HEK293 (cell line): ENCODE measurements around the gene TPRN.

ENCODE experiments used
- CTCF ChIA-PET: fragments of 350-600 bp; formaldehyde crosslinking; extraction: SDS; loops from one replicate; lab custom pipeline; 2021; ENCODE audit warnings: antibody characterized with exemption; lab: Yijun Ruan, JAX
- POLR2A ChIA-PET: fragments of 300-600 bp; formaldehyde crosslinking; extraction: SDS; loops from one replicate; lab custom pipeline; 2020; ENCODE audit warnings: antibody characterized with exemption, inconsistent platforms; lab: Yijun Ruan, JAX
- H3K27ac ChIP-seq: fragments of 200-500 bp; sonication (Bioruptor generic); 2 replicates; pipeline ENCODE4 v1.5.1; 2014; ENCODE audit warnings: low read depth, low read length, control low read depth, inconsistent platforms; ENCODE audit errors: extremely low read depth
- H3K36me3 ChIP-seq, 2 experiments: fragments of 200-500 bp in 1 of 2; sonication (Bioruptor generic) in 1 of 2; 1 replicate in 1 of 2; 2 replicates in 1 of 2; pipeline ENCODE4 v1.5.1; 2014 to 2017; ENCODE audit warnings: inconsistent platforms in 2 of 2, low read length in 2 of 2; ENCODE audit not compliant: control insufficient read depth in 2 of 2, insufficient read depth in 1 of 2
- H3K4me1 ChIP-seq: fragments of 200-500 bp; sonication (Bioruptor generic); 2 replicates; pipeline ENCODE4 v1.5.1; 2014; ENCODE audit warnings: mild to moderate bottlenecking, low read length, inconsistent platforms; ENCODE audit not compliant: control insufficient read depth, insufficient read depth
- H3K4me3 ChIP-seq: 2 replicates; pipeline ENCODE4 v1.5.1; 2011; ENCODE audit warnings: low read depth, mild to moderate bottlenecking, control low read depth, low read length, moderate library complexity
- H3K9me3 ChIP-seq: fragments of 200-500 bp; sonication (Bioruptor generic); 2 replicates; pipeline ENCODE4 v1.5.1; 2014; ENCODE audit warnings: low read depth, low read length, inconsistent platforms; ENCODE audit not compliant: control insufficient read depth, insufficient read depth
- EGR2 ChIP-seq: fragments of 450-650 bp; formaldehyde crosslinking; IDR thresholded peaks from 2 replicates; pipeline ENCODE4 v1.5.1; 2016; ENCODE audit warnings: low read depth, missing biosample characterization, missing genetic modification characterization
- GFI1B ChIP-seq: fragments of 450-650 bp; formaldehyde crosslinking; IDR thresholded peaks from 2 replicates; pipeline ENCODE4 v1.5.1; 2016; ENCODE audit warnings: missing biosample characterization, missing genetic modification characterization
- KLF9 ChIP-seq: fragments of 450-650 bp; formaldehyde crosslinking; IDR thresholded peaks from 2 replicates; pipeline ENCODE4 v1.5.1; 2016; ENCODE audit warnings: missing biosample characterization, missing genetic modification characterization, low read depth
- YY2 ChIP-seq: fragments of 450-650 bp; formaldehyde crosslinking; IDR thresholded peaks from 2 replicates; pipeline ENCODE4 v1.5.1; 2016; ENCODE audit warnings: missing biosample characterization, missing genetic modification characterization
- ZNF292 ChIP-seq: fragments of 450-650 bp; formaldehyde crosslinking; IDR thresholded peaks from 2 replicates; pipeline ENCODE4 v1.5.1; 2016; ENCODE audit warnings: low read depth, missing biosample characterization, missing genetic modification characterization, borderline replicate concordance
- ZNF302 ChIP-seq: fragments of 450-650 bp; formaldehyde crosslinking; IDR thresholded peaks from 2 replicates; pipeline ENCODE4 v1.5.1; 2016; ENCODE audit warnings: missing biosample characterization, missing genetic modification characterization, low read depth
- ZNF501 ChIP-seq: fragments of 450-650 bp; formaldehyde crosslinking; IDR thresholded peaks from 2 replicates; pipeline ENCODE4 v1.5.1; 2016; ENCODE audit warnings: missing biosample characterization, missing genetic modification characterization
- ZNF658 ChIP-seq: fragments of 450-650 bp; formaldehyde crosslinking; IDR thresholded peaks from 2 replicates; pipeline ENCODE4; 2016; ENCODE audit warnings: missing biosample characterization, missing genetic modification characterization
- TF ChIP-seq, protein P1 (sequence below): fragments of 450-650 bp; formaldehyde crosslinking; IDR thresholded peaks from 2 replicates; pipeline ENCODE4 v1.5.1; 2016; ENCODE audit warnings: missing biosample characterization, missing genetic modification characterization, borderline replicate concordance
- TF ChIP-seq, protein P2 (sequence below): fragments of 450-650 bp; formaldehyde crosslinking; IDR thresholded peaks from 2 replicates; pipeline ENCODE4 v1.5.1; 2017; ENCODE audit warnings: missing biosample characterization, missing genetic modification characterization
- TF ChIP-seq, protein P3 (sequence below): fragments of 450-650 bp; formaldehyde crosslinking; IDR thresholded peaks from 2 replicates; pipeline ENCODE4 v1.5.1; 2016; ENCODE audit warnings: missing biosample characterization, missing genetic modification characterization

TPRN gene

DNA sequence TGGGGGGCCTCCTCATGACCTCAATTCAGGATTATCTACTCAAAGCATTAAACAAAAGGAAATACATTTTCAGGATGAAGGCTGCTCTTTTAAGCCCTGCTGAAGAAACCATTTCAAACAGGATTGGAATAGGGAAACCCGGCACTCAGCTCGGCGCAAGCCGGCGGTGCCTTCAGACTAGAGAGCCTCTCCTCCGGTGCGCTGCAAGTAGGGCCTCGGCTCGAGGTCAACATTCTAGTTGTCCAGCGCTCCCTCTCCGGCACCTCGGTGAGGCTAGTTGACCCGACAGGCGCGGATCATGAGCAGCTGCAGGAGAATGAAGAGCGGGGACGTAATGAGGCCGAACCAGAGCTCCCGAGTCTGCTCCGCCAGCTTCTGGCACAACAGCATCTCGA is 4.2 kb upstream of the TPRN start:
- Histone ChIP-seq H3K4me3 (peak overlapping the region; percentile 92), H3K36me3 (peaks cover 7 to 24% of the 10 kb centered on the region in 2 experiments; a peak in 2 of 3 replicates)
- TF ChIP-seq YY2 (tag by site-specific recombination) (no peak), EGR2 (tag by site-specific recombination) (no peak)
- TF ChIP-seq, protein P1, sequence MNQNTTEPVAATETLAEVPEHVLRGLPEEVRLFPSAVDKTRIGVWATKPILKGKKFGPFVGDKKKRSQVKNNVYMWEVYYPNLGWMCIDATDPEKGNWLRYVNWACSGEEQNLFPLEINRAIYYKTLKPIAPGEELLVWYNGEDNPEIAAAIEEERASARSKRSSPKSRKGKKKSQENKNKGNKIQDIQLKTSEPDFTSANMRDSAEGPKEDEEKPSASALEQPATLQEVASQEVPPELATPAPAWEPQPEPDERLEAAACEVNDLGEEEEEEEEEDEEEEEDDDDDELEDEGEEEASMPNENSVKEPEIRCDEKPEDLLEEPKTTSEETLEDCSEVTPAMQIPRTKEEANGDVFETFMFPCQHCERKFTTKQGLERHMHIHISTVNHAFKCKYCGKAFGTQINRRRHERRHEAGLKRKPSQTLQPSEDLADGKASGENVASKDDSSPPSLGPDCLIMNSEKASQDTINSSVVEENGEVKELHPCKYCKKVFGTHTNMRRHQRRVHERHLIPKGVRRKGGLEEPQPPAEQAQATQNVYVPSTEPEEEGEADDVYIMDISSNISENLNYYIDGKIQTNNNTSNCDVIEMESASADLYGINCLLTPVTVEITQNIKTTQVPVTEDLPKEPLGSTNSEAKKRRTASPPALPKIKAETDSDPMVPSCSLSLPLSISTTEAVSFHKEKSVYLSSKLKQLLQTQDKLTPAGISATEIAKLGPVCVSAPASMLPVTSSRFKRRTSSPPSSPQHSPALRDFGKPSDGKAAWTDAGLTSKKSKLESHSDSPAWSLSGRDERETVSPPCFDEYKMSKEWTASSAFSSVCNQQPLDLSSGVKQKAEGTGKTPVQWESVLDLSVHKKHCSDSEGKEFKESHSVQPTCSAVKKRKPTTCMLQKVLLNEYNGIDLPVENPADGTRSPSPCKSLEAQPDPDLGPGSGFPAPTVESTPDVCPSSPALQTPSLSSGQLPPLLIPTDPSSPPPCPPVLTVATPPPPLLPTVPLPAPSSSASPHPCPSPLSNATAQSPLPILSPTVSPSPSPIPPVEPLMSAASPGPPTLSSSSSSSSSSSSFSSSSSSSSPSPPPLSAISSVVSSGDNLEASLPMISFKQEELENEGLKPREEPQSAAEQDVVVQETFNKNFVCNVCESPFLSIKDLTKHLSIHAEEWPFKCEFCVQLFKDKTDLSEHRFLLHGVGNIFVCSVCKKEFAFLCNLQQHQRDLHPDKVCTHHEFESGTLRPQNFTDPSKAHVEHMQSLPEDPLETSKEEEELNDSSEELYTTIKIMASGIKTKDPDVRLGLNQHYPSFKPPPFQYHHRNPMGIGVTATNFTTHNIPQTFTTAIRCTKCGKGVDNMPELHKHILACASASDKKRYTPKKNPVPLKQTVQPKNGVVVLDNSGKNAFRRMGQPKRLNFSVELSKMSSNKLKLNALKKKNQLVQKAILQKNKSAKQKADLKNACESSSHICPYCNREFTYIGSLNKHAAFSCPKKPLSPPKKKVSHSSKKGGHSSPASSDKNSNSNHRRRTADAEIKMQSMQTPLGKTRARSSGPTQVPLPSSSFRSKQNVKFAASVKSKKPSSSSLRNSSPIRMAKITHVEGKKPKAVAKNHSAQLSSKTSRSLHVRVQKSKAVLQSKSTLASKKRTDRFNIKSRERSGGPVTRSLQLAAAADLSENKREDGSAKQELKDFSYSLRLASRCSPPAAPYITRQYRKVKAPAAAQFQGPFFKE: 0 out of 2 replicates have a peak, but pooled peaks have one; percentile 29
- TF ChIP-seq, protein P2, sequence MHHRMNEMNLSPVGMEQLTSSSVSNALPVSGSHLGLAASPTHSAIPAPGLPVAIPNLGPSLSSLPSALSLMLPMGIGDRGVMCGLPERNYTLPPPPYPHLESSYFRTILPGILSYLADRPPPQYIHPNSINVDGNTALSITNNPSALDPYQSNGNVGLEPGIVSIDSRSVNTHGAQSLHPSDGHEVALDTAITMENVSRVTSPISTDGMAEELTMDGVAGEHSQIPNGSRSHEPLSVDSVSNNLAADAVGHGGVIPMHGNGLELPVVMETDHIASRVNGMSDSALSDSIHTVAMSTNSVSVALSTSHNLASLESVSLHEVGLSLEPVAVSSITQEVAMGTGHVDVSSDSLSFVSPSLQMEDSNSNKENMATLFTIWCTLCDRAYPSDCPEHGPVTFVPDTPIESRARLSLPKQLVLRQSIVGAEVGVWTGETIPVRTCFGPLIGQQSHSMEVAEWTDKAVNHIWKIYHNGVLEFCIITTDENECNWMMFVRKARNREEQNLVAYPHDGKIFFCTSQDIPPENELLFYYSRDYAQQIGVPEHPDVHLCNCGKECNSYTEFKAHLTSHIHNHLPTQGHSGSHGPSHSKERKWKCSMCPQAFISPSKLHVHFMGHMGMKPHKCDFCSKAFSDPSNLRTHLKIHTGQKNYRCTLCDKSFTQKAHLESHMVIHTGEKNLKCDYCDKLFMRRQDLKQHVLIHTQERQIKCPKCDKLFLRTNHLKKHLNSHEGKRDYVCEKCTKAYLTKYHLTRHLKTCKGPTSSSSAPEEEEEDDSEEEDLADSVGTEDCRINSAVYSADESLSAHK (tag by site-specific recombination): no peak
- TF ChIP-seq, all 188 proteins: peak for 1
- CTCF ChIA-PET: interaction anchor here (0.6 to 1.8 kb wide), 6 partner anchors 12 to 83 kb away, joined by 3 to 7 read pairs (median 5); partner anchors contain the start of gene RNF208
- Histone ChIP-seq H3K4me1 (peaks cover 7% of the 10 kb centered on the region), H3K27ac (peak overlapping the region; percentile 61; the same call in 1 of the 2 replicates), H3K9me3 (no peaks in the 10 kb centered on the region)
- POLR2A ChIA-PET: interaction anchor here (0.7 to 16.6 kb wide), 9 partner anchors 15 to 476 kb away, joined by 3 to 304 read pairs (median 4); partner anchors contain the start of genes ANAPC2, CLIC3, CYSRT1 and RNF208

DNA sequence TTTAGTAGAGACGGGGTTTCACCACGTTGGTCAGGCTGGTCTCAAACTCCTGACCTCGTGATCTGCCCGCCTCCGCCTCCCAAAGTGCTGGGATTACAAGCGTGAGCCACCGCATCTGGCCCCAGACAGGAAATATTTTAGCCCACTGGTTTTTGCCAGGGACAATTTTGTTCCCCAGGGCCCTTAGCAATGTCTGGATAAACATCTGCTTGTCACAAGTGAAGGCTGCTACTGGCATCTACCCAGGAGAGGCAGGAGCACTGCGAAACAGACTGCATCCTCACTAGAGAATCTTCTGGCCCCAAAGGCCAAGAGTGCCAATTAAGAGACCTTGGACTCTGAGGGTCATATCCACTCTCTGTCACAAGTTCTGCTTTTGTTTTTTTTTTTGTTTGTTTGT is 2.4 kb upstream of the TPRN start:
- TF ChIP-seq ZNF658 (tag by site-specific recombination) (no peak), GFI1B (tag by site-specific recombination) (no peak), KLF9 (tag by site-specific recombination) (no peak), ZNF302 (tag by site-specific recombination) (no peak), ZNF292 (tag by site-specific recombination) (no peak), ZNF501 (no peak)
- TF ChIP-seq, protein P3, sequence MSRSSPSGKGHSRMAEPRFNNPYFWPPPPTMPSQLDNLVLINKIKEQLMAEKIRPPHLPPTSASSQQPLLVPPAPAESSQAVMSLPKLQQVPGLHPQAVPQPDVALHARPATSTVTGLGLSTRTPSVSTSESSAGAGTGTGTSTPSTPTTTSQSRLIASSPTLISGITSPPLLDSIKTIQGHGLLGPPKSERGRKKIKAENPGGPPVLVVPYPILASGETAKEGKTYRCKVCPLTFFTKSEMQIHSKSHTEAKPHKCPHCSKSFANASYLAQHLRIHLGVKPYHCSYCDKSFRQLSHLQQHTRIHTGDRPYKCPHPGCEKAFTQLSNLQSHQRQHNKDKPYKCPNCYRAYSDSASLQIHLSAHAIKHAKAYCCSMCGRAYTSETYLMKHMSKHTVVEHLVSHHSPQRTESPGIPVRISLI: no peak
- TF ChIP-seq, all 188 proteins: peak for 0
- ChIA-PET CTCF (interaction anchor here (0.6 to 1.5 kb wide), 2 partner anchors 84 to 207 kb away, joined by 3 read pairs; no protein-coding TSS in a partner anchor), POLR2A (interaction anchor here (0.7 to 16.6 kb wide), 5 partner anchors 13 to 117 kb away, joined by 3 to 304 read pairs (median 22); partner anchors contain the start of genes ANAPC2, CYSRT1, MAN1B1 and RNF208)
- Histone ChIP-seq H3K4me3 (no peak overlapping the region), H3K4me1 (peaks cover 9% of the 10 kb centered on the region), H3K36me3 (peaks cover under 1 to 15% of the 10 kb centered on the region in 2 experiments; a peak in 2 of 3 replicates), H3K27ac (no peak overlapping the region), H3K9me3 (no peaks in the 10 kb centered on the region)
